ENCODE results near the gene MYMK.

GRCh38 chr9:133476941-133477340, 47.8 kb downstream of the MYMK start:
- no peak for TF ChIP-seq EP300 (IDR thresholded peaks at IDR 0.05)
- no peak for TF ChIP-seq POLR2A (IDR thresholded peaks at IDR 0.05)
- TF ChIP-seq POLR2AphosphoS5 (IDR thresholded peaks at IDR 0.05): no peak

All from stomach (tissue), 4 donors.